Measurements from ENCODE around the gene IL1F10. TPM values are rescaled to one million over a fixed set of nuclear protein-coding genes. Genes with fewer than 3 reads are reported as not detected.

Gene IL1F10
- total and polyA plus RNA-seq, 2 donors (not counting 3 experiments of a cell fraction or from before 2014, with no cell fraction given): not detected

DNA sequence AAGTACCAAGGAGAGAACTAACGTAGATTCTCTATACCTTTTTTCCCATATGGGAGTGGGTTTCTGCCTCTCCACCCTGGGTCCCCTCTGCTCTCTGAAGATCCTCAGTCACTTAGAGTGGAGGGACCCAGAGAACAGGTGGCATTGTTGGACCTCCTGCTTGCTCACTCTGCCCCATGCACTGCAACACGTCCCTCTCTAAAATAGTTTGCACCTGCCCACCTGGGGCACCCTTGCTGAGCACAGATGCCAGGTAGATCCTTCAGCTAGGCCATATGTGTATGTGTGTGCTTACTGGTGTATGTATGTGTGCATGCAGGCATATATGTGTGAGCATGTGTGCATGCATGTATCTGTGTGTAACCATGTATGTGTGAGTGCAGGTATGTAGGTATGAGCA is 6.5 kb upstream of the IL1F10 start:
- no peak for DNase-seq (ENCODE audit: low read depth, low spot score)
- CTCF ChIA-PET: no interaction called here
- dilution Hi-C loops (cut with MboI; ENCODE audit: extremely low pct_ligation_motif_present, low sequenced_read_pairs): no loop called here
- Histone ChIP-seq H3K27ac (ENCODE audit: insufficient read depth, low read depth, low read length) (no peak overlapping the region), H3K27me3 (ENCODE audit: control insufficient read depth in 2 of 2, insufficient read depth in 2 of 2, low read length in 2 of 2) (no peaks in the 10 kb centered on the region), H4K20me1 (replicated peaks; ENCODE audit: control insufficient read depth, extremely low read depth, insufficient read depth, low read length) (no peaks in the 10 kb centered on the region), H2AFZ (ENCODE audit: low read depth, low read length) (no peak overlapping the region), H3K4me3 (replicated peaks in 1 of 3; ENCODE audit: insufficient read depth in 1 of 3, low read depth in 1 of 3, low read length in 3 of 3) (no peak overlapping the region), H3K9ac (replicated peaks; ENCODE audit: extremely low read depth, insufficient read depth, low read length) (no peak overlapping the region), H3K36me3 (ENCODE audit: control insufficient read depth in 2 of 2, extremely low read depth in 1 of 2, insufficient read depth in 2 of 2, low read length in 2 of 2) (no peaks in the 10 kb centered on the region), H3K4me1 (ENCODE audit: control insufficient read depth, extremely low read depth, insufficient read depth, low read length) (no peaks in the 10 kb centered on the region), H3K9me1 (replicated peaks; ENCODE audit: control insufficient read depth, extremely low read depth, insufficient read depth, low read length) (no peaks in the 10 kb centered on the region), H3K79me2 (ENCODE audit: control insufficient read depth, insufficient read depth, low read length) (no peaks in the 10 kb centered on the region), H3K4me2 (ENCODE audit: insufficient read depth, low read length) (no peak overlapping the region), H3K9me3 (replicated peaks; ENCODE audit: control insufficient read depth, insufficient read depth, low read length) (no peaks in the 10 kb centered on the region)
- TF ChIP-seq JUN (IDR thresholded peaks at IDR 0.05; ENCODE audit: borderline replicate concordance, insufficient read depth, insufficient read length, low read depth) (no peak), CTCF (IDR thresholded peaks at IDR 0.05; ENCODE audit: extremely low read depth in 1 of 2, insufficient read depth in 1 of 2, low read depth in 1 of 2, low read length in 2 of 2) (no peak), POLR2AphosphoS5 (IDR thresholded peaks at IDR 0.05; ENCODE audit: insufficient read depth, low read depth, low read length) (no peak), FOS (IDR thresholded peaks at IDR 0.05; ENCODE audit: borderline replicate concordance, insufficient read depth, low read length) (no peak), POLR2A (IDR thresholded peaks at IDR 0.05; ENCODE audit: low read depth, low read length) (no peak), EZH2 (IDR thresholded peaks at IDR 0.05; ENCODE audit: borderline replicate concordance, low read depth, low read length, severe bottlenecking) (no peak), GATA2 (IDR thresholded peaks at IDR 0.05; ENCODE audit: insufficient read depth, insufficient read length, low read depth, low read length) (no peak), MYC (IDR thresholded peaks at IDR 0.05; ENCODE audit: low read depth, low read length) (no peak)
- TF ChIP-seq, protein P1, sequence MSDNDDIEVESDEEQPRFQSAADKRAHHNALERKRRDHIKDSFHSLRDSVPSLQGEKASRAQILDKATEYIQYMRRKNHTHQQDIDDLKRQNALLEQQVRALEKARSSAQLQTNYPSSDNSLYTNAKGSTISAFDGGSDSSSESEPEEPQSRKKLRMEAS (IDR thresholded peaks at IDR 0.05; ENCODE audit: insufficient read depth, insufficient read length): no peak
- BruUV-seq (replicated peaks): no TSS peak
- intact Hi-C loops (cut with micrococcal nuclease): no loop called here
- POLR2A ChIA-PET: no interaction called here
- FAIRE-seq: no peak

Measured in endothelial cell of umbilical vein (primary cell).